ENCODE measurements around the gene GCN1.

DNA sequence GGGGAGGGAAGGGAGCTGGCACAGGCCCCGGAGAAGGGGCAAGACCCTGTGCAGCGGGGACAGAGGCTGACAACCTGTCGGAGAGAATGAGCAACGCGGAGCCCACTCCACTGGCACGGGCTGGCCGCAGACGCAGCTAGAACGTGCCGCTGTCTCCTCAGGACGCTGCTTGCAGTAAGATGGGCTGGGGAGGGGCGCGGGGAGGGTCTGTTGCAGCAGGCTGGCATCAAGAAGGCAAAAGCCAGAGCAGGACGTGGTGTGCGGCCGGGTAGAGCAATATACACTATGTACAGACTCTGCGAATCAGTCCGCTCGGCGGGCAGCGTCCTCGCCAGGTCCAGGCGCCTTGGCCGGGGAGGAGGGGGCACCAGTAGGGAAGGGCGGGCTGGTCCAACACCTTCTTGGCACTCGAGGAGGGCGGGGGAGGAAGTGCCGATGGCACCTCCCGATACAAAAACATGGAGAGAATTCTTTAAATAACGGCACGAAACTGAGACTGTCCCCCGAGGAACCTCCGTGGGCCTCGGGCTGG, 97.8 kb downstream of the GCN1 start:
- TF ChIP-seq, protein P1, sequence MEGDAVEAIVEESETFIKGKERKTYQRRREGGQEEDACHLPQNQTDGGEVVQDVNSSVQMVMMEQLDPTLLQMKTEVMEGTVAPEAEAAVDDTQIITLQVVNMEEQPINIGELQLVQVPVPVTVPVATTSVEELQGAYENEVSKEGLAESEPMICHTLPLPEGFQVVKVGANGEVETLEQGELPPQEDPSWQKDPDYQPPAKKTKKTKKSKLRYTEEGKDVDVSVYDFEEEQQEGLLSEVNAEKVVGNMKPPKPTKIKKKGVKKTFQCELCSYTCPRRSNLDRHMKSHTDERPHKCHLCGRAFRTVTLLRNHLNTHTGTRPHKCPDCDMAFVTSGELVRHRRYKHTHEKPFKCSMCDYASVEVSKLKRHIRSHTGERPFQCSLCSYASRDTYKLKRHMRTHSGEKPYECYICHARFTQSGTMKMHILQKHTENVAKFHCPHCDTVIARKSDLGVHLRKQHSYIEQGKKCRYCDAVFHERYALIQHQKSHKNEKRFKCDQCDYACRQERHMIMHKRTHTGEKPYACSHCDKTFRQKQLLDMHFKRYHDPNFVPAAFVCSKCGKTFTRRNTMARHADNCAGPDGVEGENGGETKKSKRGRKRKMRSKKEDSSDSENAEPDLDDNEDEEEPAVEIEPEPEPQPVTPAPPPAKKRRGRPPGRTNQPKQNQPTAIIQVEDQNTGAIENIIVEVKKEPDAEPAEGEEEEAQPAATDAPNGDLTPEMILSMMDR (IDR thresholded peaks at IDR 0.05) = no peak
- no peak for TF ChIP-seq POLR2AphosphoS5 (IDR thresholded peaks at IDR 0.05)
- no peak for TF ChIP-seq POLR2A (IDR thresholded peaks at IDR 0.05)
